GM08714 (cell line): ENCODE measurements around the gene BNIP3.

ENCODE experiments used
- H3K4me3 ChIP-seq: fragments of 200-500 bp; sonication (Bioruptor generic); 2 replicates; pipeline ENCODE4 v1.5.1; 2014; ENCODE audit warnings: mild to moderate bottlenecking, low read length, inconsistent platforms
- ZNF274 ChIP-seq: IDR thresholded peaks from 2 replicates; pipeline ENCODE4 v1.6.1; 2012; ENCODE audit warnings: mild to moderate bottlenecking, low read depth, low read length

The BNIP3 gene

DNA sequence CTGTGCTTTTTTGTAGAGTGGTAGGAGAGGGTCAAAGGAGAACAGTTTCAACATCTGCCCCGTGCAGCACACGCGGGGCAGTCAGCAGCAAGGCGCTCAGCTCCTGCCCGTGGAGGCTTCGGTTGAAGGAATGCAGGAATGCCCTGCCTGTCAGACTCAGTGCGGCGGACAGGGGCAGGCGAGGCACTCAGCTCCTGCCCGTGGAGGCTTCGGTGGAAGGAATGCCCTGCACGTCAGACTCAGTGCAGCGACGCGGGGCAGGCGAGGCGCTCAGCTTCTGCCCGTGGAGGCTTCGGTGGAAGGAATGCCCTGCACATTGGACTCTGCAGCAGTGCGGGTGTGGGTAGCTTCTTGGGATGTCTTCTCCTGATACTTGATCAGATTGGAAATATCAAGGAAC is 43.9 kb downstream of the BNIP3 start:
- no peak for TF ChIP-seq ZNF274
- no peak overlapping the region for H3K4me3 ChIP-seq

DNA sequence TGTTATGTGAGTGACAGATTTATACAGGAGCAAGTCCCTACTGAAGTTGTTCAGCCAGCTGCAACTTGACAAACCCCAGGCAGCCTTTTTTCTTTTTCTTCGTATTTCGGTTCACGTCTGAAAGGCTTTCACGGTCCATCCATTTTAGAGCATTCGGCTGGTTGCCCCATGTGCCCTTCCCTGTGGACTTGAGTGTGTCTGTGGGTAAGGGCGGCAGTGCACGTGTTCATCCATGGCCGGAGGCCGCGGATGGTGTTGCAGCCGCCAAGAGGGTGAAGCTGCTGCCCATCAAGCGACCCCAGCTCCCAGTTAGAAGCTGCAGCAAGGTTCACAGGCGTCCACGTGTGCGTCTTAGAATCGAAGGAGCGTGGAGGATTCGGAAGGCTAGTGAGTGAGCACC is 45.0 kb downstream of the BNIP3 start:
- no peak overlapping the region for H3K4me3 ChIP-seq
- TF ChIP-seq ZNF274 = no peak

DNA sequence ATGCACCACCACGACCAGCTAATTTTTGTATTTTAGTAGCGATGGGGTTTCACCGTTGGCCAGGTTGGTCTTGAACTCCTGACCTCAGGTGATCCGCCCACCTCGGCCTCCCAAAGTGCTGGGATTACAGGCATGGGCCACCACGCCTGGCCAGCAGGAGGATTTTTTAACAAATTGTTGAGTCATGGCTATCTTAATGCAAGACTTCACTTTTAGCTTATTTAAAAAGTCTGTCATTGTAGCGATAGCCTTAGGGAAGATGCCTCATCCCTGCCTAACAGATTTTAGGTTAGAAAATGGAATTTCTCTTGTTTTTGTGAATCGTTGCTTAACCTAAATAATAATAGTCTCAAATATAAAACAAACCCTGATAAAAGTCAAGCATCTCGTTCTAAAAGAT is 45.4 kb downstream of the BNIP3 start:
- H3K4me3 ChIP-seq = no peak overlapping the region
- no peak for TF ChIP-seq ZNF274

- H3K4me3 ChIP-seq = no peak overlapping the region
- no peak for TF ChIP-seq ZNF274
Measured at GRCh38 chr10:131935260-131935659, 46.5 kb downstream of the BNIP3 start.

- no peak for TF ChIP-seq ZNF274
- H3K4me3 ChIP-seq = no peak overlapping the region
Measured at GRCh38 chr10:131934769-131935168, 47.0 kb downstream of the BNIP3 start.

- no peak for TF ChIP-seq ZNF274
- no peak overlapping the region for H3K4me3 ChIP-seq
Measured at GRCh38 chr10:131933696-131934086, 48.0 kb downstream of the BNIP3 start.

GRCh38 chr10:131933016-131933695 is 48.6 kb downstream of the BNIP3 start:
- TF ChIP-seq ZNF274 = no peak
- H3K4me3 ChIP-seq = no peak overlapping the region

DNA sequence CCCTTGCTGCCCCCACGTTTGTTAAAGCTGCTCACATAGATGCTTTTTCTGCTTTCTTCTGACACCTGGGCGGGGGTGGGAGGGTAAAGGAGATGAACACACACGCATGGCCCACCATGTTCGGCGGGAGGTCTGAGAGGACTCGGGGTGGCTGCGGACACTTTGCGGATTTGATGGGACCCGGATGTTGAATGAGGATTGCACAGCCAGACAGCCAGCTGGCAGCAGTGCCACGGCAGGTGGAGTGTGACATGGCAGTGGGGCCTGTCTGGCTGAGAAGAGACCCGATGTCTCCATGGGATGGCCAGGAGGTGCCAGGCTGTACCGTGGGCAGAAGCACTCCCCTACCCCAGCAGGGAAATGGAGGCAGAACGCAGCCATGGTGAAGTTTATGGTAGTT is 49.7 kb downstream of the BNIP3 start:
- H3K4me3 ChIP-seq = no peak overlapping the region
- no peak for TF ChIP-seq ZNF274

GRCh38 chr10:131930586-131931330 is 51.0 kb downstream of the BNIP3 start:
- no peak overlapping the region for H3K4me3 ChIP-seq
- no peak for TF ChIP-seq ZNF274

DNA sequence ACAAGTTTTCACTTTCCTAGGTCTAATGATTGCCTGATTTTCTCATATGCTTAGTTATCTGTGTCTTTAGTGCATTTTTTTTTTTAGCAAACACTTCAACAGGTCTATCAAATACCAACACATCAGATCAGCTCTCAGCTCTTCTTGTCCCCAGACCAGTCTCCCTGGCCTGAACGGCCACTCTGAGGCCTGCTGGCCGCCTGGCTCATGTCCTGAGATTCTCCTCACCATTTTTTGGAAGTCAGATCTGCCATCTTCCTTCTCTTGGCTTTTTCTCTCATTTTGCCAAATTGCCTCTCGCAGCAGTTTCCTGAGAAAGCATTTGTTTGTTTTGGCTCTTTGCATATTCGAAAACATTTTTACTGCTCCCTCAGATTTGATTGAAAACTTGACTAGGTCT is 51.6 kb downstream of the BNIP3 start:
- no peak for TF ChIP-seq ZNF274
- no peak overlapping the region for H3K4me3 ChIP-seq

GRCh38 chr10:131929122-131929845 is 52.4 kb downstream of the BNIP3 start:
- no peak overlapping the region for H3K4me3 ChIP-seq
- TF ChIP-seq ZNF274 = no peak

DNA sequence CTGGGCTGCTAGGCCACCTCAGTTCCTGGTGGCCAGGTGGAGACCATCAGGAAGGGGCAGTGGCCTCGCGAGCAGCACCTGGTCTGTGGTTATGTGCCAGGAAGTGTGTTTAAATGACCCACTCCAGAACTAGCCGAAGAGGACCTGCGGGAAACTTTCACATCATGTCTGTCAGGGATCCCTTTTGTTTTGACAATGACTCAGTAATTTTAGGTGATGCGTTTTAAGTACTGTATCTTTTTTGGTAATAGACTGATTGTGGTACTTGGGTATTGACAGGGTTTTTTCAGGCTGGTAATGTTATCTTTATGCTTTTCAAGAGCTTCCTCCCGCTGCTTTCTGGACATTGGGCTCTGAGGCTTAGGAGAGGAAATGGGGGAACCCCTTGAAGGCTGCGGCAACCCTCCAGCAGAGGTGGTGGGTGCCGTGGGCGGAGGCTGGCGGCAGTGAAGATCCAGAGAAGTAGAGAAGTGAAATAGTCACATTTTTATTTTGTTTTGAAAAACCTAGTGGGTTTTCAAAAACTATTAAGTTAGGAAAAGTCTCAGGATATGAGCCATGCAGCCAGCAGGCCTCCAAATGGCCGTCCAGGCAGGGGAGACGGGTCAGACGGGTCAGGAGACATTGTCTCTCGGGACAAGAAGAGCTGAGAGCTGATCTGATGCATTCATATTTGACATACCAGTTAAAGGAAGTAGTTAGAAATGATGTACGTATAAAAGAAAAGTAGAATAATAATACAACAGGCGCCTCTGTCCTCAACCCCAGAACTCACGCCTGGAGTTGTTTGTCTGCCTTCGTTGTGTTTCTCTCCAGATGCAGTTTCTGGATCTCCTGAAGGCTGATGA is 53.3 kb downstream of the BNIP3 start:
- no peak overlapping the region; the same call in 1 of the 2 replicates for H3K4me3 ChIP-seq

DNA sequence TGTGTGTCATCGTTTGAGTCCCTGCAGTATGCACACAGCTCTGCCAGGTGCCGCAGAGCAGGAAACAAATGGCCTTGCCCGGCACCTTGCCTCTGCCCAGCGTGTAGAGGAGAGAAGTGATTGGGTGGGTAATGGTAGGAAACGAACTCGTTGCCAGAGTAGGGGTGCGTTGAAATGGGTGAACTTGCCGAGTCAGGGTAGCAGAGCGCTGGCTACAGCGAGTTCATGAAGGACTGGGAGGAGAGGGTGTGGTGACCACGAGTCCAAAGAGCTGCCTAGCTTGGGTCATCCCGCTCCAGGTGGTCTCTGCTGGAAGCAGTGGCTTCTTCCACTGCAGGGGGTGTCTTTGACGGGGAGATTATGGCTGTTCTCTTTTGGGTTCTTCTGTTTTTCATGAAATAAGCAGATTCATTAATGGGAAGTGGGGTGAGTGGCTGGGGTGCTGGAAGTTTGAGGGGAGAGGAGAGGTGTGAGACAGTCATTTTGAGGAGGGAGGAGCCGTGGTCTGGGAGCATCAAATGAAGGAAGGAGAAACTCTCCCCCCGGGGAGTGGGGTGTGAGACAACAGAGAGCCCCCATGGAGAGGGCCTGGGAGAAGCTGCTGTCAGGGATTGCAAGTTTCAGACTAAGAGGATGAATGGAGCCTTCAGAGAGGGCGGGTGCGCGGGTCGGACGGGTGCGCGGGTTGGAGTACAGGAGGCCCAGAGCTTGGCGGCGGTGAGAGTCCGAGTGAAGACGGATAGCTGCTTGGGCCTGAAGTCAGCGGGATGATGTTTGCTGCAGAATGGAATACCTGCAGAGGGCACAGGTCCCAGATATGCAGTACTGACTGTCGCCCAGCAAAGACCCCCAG is 54.8 kb downstream of the BNIP3 start:
- H3K4me3 ChIP-seq = no peak overlapping the region
- TF ChIP-seq ZNF274 = no peak

More for the DNA sequence above, 53.3 kb downstream of the BNIP3 start:
- TF ChIP-seq ZNF274 = no peak
